Liver (tissue), 9 donors: Measurements from ENCODE around the gene GPT2. TPM values are rescaled to one million over a fixed set of nuclear protein-coding genes. Genes with fewer than 3 reads are reported as not detected.

Experiments
- DNase-seq: peaks from one replicate; pipeline ENCODE4 v3.0.0-alpha.2; 2017; ENCODE audit warnings: low spot score
- H3K27ac ChIP-seq, 2 donors: one replicate each; pipeline ENCODE4 v1.7.0; 2013; ENCODE audit warnings: inconsistent platforms in 2 of 2, low read length in 2 of 2, control low read depth in 1 of 2, low read depth in 1 of 2, mild to moderate bottlenecking in 1 of 2
- H3K27me3 ChIP-seq, 4 donors: one replicate each; pipeline versions ENCODE4 v1.6.1 to v1.7.0; 2013; ENCODE audit warnings: low read length in 3 of 4, inconsistent platforms in 1 of 4, mild to moderate bottlenecking in 1 of 4, moderate library complexity in 1 of 4; ENCODE audit not compliant: control insufficient read depth in 4 of 4, insufficient read depth in 4 of 4
- H3K36me3 ChIP-seq, 4 donors: one replicate each; pipeline versions ENCODE4 v1.6.1 to v1.7.0; 2013; ENCODE audit warnings: low read length in 3 of 4, mild to moderate bottlenecking in 3 of 4, low read depth in 1 of 4, moderate library complexity in 1 of 4; ENCODE audit not compliant: control insufficient read depth in 4 of 4, insufficient read depth in 3 of 4
- H3K4me1 ChIP-seq, 4 donors: one replicate each; pipeline versions ENCODE4 v1.6.1 to v1.7.0; 2013; ENCODE audit warnings: low read length in 3 of 4, mild to moderate bottlenecking in 3 of 4, moderate library complexity in 1 of 4; ENCODE audit not compliant: control insufficient read depth in 4 of 4, insufficient read depth in 4 of 4
- H3K4me3 ChIP-seq, 3 donors: one replicate each; pipeline versions ENCODE4 v1.6.1 to v1.7.0; 2013; ENCODE audit warnings: low read length in 3 of 3, control low read depth in 1 of 3, low read depth in 1 of 3, mild to moderate bottlenecking in 1 of 3
- H3K9ac ChIP-seq, 2 donors: one replicate each; pipeline ENCODE4 v1.7.0; 2013; ENCODE audit warnings: low read length in 2 of 2, mild to moderate bottlenecking in 2 of 2, moderate library complexity in 2 of 2, control low read depth in 1 of 2, low read depth in 1 of 2
- H3K9me3 ChIP-seq, 4 donors: one replicate each; pipeline versions ENCODE4 v1.6.1 to v1.7.0; 2013; ENCODE audit warnings: low read length in 3 of 4; ENCODE audit not compliant: control insufficient read depth in 4 of 4
- ATF3 ChIP-seq: IDR thresholded peaks from 2 replicates; pipeline ENCODE4 v1.6.1; 2016; ENCODE audit warnings: antibody characterized with exemption
- CTCF ChIP-seq: fragments of 150-350 bp; IDR thresholded peaks from 2 replicates; pipeline ENCODE4 v1.5.1; 2017; ENCODE audit warnings: improper control_type of control experiment, low read depth, low read length; ENCODE audit not compliant: missing input control
- EGR1 ChIP-seq, 2 donors: IDR thresholded peaks; 2 replicates each; pipeline ENCODE4 v1.6.1; 2016 to 2018; ENCODE audit warnings: antibody characterized with exemption in 2 of 2, low read depth in 2 of 2
- FOXA1 ChIP-seq: IDR thresholded peaks from 2 replicates; pipeline ENCODE4 v1.6.1; 2016; ENCODE audit warnings: antibody characterized with exemption
- GABPA ChIP-seq, 2 donors: IDR thresholded peaks in 1 of 2; conservative IDR thresholded peaks in 1 of 2; 2 replicates each; pipeline ENCODE4 v1.6.1; 2016; ENCODE audit warnings: antibody characterized with exemption in 2 of 2, mild to moderate bottlenecking in 1 of 2, moderate library complexity in 1 of 2
- HNF4A ChIP-seq, 2 donors: conservative IDR thresholded peaks; 2 replicates each; pipeline ENCODE4 v1.6.1; 2016; ENCODE audit warnings: antibody characterized with exemption in 2 of 2, mild to moderate bottlenecking in 2 of 2
- HNF4G ChIP-seq: IDR thresholded peaks from 2 replicates; pipeline ENCODE4 v1.6.1; 2016; ENCODE audit warnings: antibody characterized with exemption
- JUND ChIP-seq, 2 donors: IDR thresholded peaks; 2 replicates each; pipeline ENCODE4 v1.6.1; 2016; ENCODE audit warnings: antibody characterized with exemption in 2 of 2
- MAX ChIP-seq: IDR thresholded peaks from 2 replicates; pipeline ENCODE4 v1.6.1; 2016; ENCODE audit warnings: antibody characterized with exemption
- NR2F2 ChIP-seq: IDR thresholded peaks from 2 replicates; pipeline ENCODE4 v1.6.1; 2016; ENCODE audit warnings: antibody characterized with exemption
- RAD21 ChIP-seq, 2 donors: IDR thresholded peaks; 2 replicates each; pipeline ENCODE4 v1.6.1; 2016; ENCODE audit warnings: antibody characterized with exemption in 2 of 2, mild to moderate bottlenecking in 2 of 2
- REST ChIP-seq: IDR thresholded peaks from 2 replicates; pipeline ENCODE4 v1.6.1; 2016; ENCODE audit warnings: antibody characterized with exemption, mild to moderate bottlenecking
- RXRA ChIP-seq, 2 donors: IDR thresholded peaks; 2 replicates each; pipeline ENCODE4 v1.6.1; 2017 to 2018; ENCODE audit warnings: antibody characterized with exemption in 2 of 2, mild to moderate bottlenecking in 1 of 2
- TAF1 ChIP-seq: conservative IDR thresholded peaks from 2 replicates; pipeline ENCODE4 v1.6.1; 2016; ENCODE audit warnings: antibody characterized with exemption, mild to moderate bottlenecking
- YY1 ChIP-seq: IDR thresholded peaks from 2 replicates; pipeline ENCODE4 v1.6.1; 2016; ENCODE audit warnings: antibody characterized with exemption, mild to moderate bottlenecking
- ZBTB33 ChIP-seq: IDR thresholded peaks from 2 replicates; pipeline ENCODE4 v1.6.1; 2016; ENCODE audit warnings: antibody characterized with exemption
- WGBS: extraction: QIAGEN DNeasy Blood & Tissue Kit; methylation state at CpG from one replicate; pipeline ENCODE4 v1.1.7; 2013; 5-methylcytosine and 5-hydroxymethylcytosine counted together
- polyA plus RNA-seq, 2 donors: library from polyadenylated mRNA; stranded (reverse) in 1 of 2; unstranded in 1 of 2; fragments of 200-250 nt in 1 of 2; fragments of >200 nt in 1 of 2; fragmentation: Nextera tagmentation in 1 of 2; extraction: Ambion mirVana in 1 of 2; gene quantifications; one replicate each; pipeline versions ENCODE4 v1.2.1 to v1.2.3, GENCODE V29; 2013 to 2015
- total RNA-seq, 2 donors: library from RNA; depleted of rRNA; stranded (reverse); fragments of >200 nt; gene quantifications; one replicate each; pipeline ENCODE4 v1.2.3, GENCODE V29; 2014
- donor health status: healthy.
- donor health status: healthy.
- donor health status: healthy.
- donor health status: healthy.
- donor health status: healthy.

The GPT2 gene
- total and polyA plus RNA-seq, 4 donors, result 6.8 to 78.3 (median 47.0) TPM

- DNase-seq, result no peak
- no peak overlapping the region for H3K9ac ChIP-seq
Measured at GRCh38 chr16:46854846-46855245, 29.3 kb upstream of the GPT2 start.

GRCh38 chr16:46855389-46855788 lies 28.8 kb upstream of the GPT2 start:
- no peak overlapping the region for H3K27ac ChIP-seq
- no peaks in the 10 kb centered on the region for H3K9me3 ChIP-seq
- H3K4me3 ChIP-seq, result no peak overlapping the region
- no peak for DNase-seq
- WGBS, result 79% methylated on average over 4 of the region's 4 CpGs
- H3K9ac ChIP-seq, result no peak overlapping the region
- H3K27me3 ChIP-seq, result no peaks in the 10 kb centered on the region
- no peaks in the 10 kb centered on the region for H3K36me3 ChIP-seq
- H3K4me1 ChIP-seq, result peaks cover 0 to 3% (median 0%) of the 10 kb centered on the region in 4 donors
- no peak for TF ChIP-seq ZBTB33
- TF ChIP-seq RAD21 (IDR thresholded peaks at IDR 0.05), result no peak
- no peak for TF ChIP-seq HNF4A (conservative IDR thresholded peaks at IDR 0.05)
- TF ChIP-seq CTCF, result no peak
- TF ChIP-seq NR2F2, result no peak
- no peak for TF ChIP-seq EGR1 (IDR thresholded peaks at IDR 0.05; ENCODE audit: low read depth in 2 of 2)
- TF ChIP-seq TAF1, result no peak
- TF ChIP-seq HNF4G, result no peak
- no peak for TF ChIP-seq MAX
- TF ChIP-seq ATF3, result no peak
- TF ChIP-seq GABPA (IDR thresholded peaks at IDR 0.05 in 1 of 2, conservative IDR thresholded peaks at IDR 0.05 in 1 of 2), result no peak

More at GRCh38 chr16:46854846-46855245, 29.3 kb upstream of the GPT2 start:
- no peaks in the 10 kb centered on the region for H3K27me3 ChIP-seq
- WGBS, result 89% methylated on average over 2 of the region's 2 CpGs
- H3K36me3 ChIP-seq, result no peaks in the 10 kb centered on the region
- no peaks in the 10 kb centered on the region for H3K9me3 ChIP-seq
- no peak overlapping the region for H3K27ac ChIP-seq
- TF ChIP-seq HNF4G (no peak), HNF4A (conservative IDR thresholded peaks at IDR 0.05) (no peak), RXRA (IDR thresholded peaks at IDR 0.05) (no peak), CTCF (no peak), YY1 (no peak), FOXA1 (no peak), NR2F2 (no peak), REST (no peak), JUND (IDR thresholded peaks at IDR 0.05) (no peak)
- peaks cover 0 to 3% (median 0%) of the 10 kb centered on the region in 4 donors for H3K4me1 ChIP-seq
- H3K4me3 ChIP-seq, result no peak overlapping the region
